ENCODE data around the gene NUP50.
A peak's percentile ranks its signal among the peaks of the same experiment; 100 is the strongest.

The NUP50 gene

GRCh38 chr22:45217345-45217744 is 53.6 kb downstream of the NUP50 start:
- CTCF ChIA-PET = interaction anchor here (0.6 kb wide), 1 partner anchor 396 kb away, joined by 4 read pairs; no protein-coding TSS in a partner anchor
- POLR2A ChIA-PET (ENCODE audit: low non-redundant PET) = no interaction called here
- TF ChIP-seq, protein P1, sequence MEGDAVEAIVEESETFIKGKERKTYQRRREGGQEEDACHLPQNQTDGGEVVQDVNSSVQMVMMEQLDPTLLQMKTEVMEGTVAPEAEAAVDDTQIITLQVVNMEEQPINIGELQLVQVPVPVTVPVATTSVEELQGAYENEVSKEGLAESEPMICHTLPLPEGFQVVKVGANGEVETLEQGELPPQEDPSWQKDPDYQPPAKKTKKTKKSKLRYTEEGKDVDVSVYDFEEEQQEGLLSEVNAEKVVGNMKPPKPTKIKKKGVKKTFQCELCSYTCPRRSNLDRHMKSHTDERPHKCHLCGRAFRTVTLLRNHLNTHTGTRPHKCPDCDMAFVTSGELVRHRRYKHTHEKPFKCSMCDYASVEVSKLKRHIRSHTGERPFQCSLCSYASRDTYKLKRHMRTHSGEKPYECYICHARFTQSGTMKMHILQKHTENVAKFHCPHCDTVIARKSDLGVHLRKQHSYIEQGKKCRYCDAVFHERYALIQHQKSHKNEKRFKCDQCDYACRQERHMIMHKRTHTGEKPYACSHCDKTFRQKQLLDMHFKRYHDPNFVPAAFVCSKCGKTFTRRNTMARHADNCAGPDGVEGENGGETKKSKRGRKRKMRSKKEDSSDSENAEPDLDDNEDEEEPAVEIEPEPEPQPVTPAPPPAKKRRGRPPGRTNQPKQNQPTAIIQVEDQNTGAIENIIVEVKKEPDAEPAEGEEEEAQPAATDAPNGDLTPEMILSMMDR (conservative IDR thresholded peaks at IDR 0.05; ENCODE audit: low read depth) = no peak
- no peak for DNase-seq (ENCODE audit: low spot score)
- H3K27ac ChIP-seq = no peak overlapping the region

DNA sequence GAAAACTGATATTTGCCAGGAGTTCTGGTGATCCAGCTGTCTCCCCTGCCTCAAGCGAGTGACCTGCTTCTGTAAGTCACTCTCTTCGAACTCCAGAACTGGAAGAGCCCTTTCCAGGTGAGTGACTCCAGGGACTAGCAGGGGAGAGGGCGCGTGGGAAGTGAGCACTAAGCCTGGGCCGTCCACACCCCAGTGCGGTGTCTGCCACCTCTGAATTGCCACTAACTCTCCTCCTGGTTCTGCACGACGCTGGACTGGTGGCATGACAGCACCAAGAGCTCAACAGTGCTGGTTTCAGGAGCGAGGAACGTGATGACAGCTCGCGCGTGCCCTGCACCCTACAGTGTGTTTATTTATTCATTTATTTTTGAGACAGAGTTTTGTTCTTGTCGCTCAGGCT is 54.1 kb downstream of the NUP50 start:
- ChIA-PET CTCF (no interaction called here), POLR2A (ENCODE audit: low non-redundant PET) (no interaction called here)
- no peak for DNase-seq (ENCODE audit: low spot score)
- TF ChIP-seq, protein P1 (conservative IDR thresholded peaks at IDR 0.05; ENCODE audit: low read depth) = no peak
- peak overlapping the region; percentile 27; the same call in 1 of the 2 replicates for H3K27ac ChIP-seq

DNA sequence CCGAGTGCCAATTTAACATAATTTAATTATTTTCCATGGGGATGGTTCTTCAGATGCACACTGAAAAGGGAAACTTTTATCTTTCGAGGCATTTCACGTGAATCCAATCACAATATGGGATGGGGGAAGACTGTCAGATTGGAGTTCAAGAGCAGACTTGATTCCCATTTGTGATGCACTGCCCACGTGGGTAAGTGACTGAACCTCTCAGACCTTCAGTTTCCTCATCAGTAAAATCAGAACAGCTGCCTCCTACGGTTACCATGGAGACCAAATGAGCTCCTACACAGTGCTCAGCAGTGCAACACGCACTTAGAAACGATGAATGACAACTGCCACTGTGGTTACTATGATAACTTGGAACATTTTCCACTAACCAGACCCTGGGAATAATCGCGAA is 55.3 kb downstream of the NUP50 start:
- H3K27ac ChIP-seq = 0 out of 2 replicates have a peak overlapping the region, but pooled peaks have one; percentile 24
- TF ChIP-seq, protein P1 (conservative IDR thresholded peaks at IDR 0.05; ENCODE audit: low read depth) = no peak
- ChIA-PET POLR2A (ENCODE audit: low non-redundant PET) (no interaction called here), CTCF (no interaction called here)
- no peak for DNase-seq (ENCODE audit: low spot score)

- TF ChIP-seq, protein P1 (conservative IDR thresholded peaks at IDR 0.05; ENCODE audit: low read depth) = no peak
- no peak for DNase-seq (ENCODE audit: low spot score)
- no peak overlapping the region for H3K27ac ChIP-seq
- CTCF ChIA-PET = interaction anchor here (0.6 kb wide), 1 partner anchor 12 kb away, joined by 3 read pairs; no protein-coding TSS in a partner anchor
- POLR2A ChIA-PET (ENCODE audit: low non-redundant PET) = no interaction called here
Measured at GRCh38 chr22:45221201-45221600, 57.5 kb downstream of the NUP50 start.

DNA sequence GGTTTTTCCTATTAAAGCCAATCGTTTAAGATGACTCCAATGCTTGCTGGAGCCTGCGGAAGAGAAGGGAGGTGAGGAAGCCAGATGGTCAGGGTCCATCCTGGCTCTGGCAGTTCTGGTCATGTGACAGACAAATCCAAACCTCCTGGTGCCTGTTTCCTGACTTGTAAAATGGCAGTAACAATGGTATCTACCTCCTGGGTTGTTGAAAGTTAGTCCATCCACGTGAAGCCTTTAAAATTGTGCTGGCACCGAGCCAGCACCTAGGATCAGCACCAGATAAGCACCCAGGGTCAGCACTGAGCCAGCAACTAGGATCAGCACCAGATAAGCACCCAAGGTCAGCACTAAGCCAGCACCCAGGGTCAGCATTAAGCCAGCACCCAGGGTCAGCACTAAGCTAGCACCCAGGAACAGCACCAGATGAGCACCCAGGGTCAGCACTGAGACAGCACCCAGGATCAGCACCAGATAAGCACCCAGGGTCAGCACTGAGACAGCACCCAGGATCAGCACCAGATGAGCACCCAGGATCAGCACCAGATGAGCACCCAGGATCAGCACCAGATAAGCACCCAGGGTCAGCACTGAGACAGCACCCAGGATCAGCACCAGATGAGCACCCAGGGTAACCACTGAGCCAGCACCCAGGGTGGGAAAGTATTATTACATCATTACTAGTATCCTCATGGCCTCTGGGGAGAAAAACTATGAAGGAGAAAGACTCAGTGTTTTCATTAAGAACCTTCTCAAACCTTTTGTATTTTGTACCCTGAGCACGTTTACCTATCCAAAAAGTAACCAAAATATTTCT is 59.8 kb downstream of the NUP50 start:
- peak overlapping the region; percentile 40 for H3K27ac ChIP-seq
- DNase-seq (ENCODE audit: low spot score) = no peak
- TF ChIP-seq, protein P1 (conservative IDR thresholded peaks at IDR 0.05; ENCODE audit: low read depth) = no peak
- ChIA-PET CTCF (no interaction called here), POLR2A (ENCODE audit: low non-redundant PET) (no interaction called here)

DNA sequence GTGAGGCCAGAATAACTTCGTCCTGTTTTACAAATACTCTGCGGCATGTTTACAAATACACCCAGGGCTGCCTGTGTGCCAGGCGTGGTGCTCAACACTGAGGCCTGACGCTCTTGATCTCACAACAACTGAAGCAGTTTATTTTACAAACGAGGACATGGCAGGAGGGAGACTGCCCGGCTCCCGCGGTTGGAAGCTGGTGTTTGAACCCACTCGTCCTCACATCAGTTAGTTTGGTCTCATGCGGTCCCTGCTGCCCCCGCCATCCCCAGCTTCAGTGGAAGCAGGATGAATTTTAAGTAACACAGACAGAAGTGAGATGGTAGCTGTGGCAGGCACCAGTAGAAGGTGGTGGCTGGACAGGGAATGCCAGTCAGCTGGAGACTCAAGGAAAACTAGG is 60.6 kb downstream of the NUP50 start:
- no peak for DNase-seq (ENCODE audit: low spot score)
- CTCF ChIA-PET = interaction anchor here (0.5 kb wide), 1 partner anchor 123 kb away, joined by 4 read pairs; no protein-coding TSS in a partner anchor
- POLR2A ChIA-PET (ENCODE audit: low non-redundant PET) = no interaction called here

More for the DNA sequence above, 60.6 kb downstream of the NUP50 start:
- peak overlapping the region; percentile 99 for H3K27ac ChIP-seq
- TF ChIP-seq, protein P1 (conservative IDR thresholded peaks at IDR 0.05; ENCODE audit: low read depth) = no peak

Measured in RWPE1 (cell line).